GM18873 (cell line): ENCODE data around the gene CASKIN1.
"Not testable (repeated sequence)": the region's sequence is repeated elsewhere in the genome, so short reads cannot be mapped to it uniquely, and the experiment has no call there.

Experiments used
- ATAC-seq: cut with Tn5 transposase; IDR thresholded peaks from one replicate; pipeline ENCODE4 v1.9.1; 2021; ENCODE audit warnings: mild to moderate bottlenecking, moderate library complexity, moderate number of reproducible peaks; ENCODE audit not compliant: unreplicated experiment, low FRiP score

CASKIN1 gene

GRCh38 chr16:2196162-2196980, at the start of gene CASKIN1:
Gene CASKIN1, minus strand, starts transcription at chr16:2196605. Its CDS starts 173 bp downstream, at chr16:2196432.
- no peak for ATAC-seq

- ATAC-seq = no peak
Measured at GRCh38 chr16:2244926-2245795, 48.8 kb upstream of the CASKIN1 start.

GRCh38 chr16:2244301-2244700, 47.9 kb upstream of the CASKIN1 start:
- no peak for ATAC-seq

- no peak for ATAC-seq
Measured at GRCh38 chr16:2243781-2244180, 47.4 kb upstream of the CASKIN1 start.

- no peak for ATAC-seq
Measured at GRCh38 chr16:2243031-2243528, 46.7 kb upstream of the CASKIN1 start.

- ATAC-seq = no peak
Measured at GRCh38 chr16:2242598-2242997, 46.2 kb upstream of the CASKIN1 start.

- not testable (repeated sequence) for ATAC-seq
Measured at GRCh38 chr16:2240331-2240730, 43.9 kb upstream of the CASKIN1 start.

GRCh38 chr16:2238838-2239675, 42.7 kb upstream of the CASKIN1 start:
- no peak for ATAC-seq

- ATAC-seq = no peak
Measured at GRCh38 chr16:2238150-2238837, 41.9 kb upstream of the CASKIN1 start.

- ATAC-seq = no peak
Measured at GRCh38 chr16:2237493-2238149, 41.2 kb upstream of the CASKIN1 start.

- no peak for ATAC-seq
Measured at GRCh38 chr16:2237102-2237482, 40.7 kb upstream of the CASKIN1 start.

- no peak for ATAC-seq
Measured at GRCh38 chr16:2236337-2237101, 40.1 kb upstream of the CASKIN1 start, which contains the start of gene DNASE1L2. Gene DNASE1L2, plus strand, starts transcription at chr16:2236444. Its CDS starts 373 bp downstream, at chr16:2236817.

GRCh38 chr16:2235695-2236336, 39.4 kb upstream of the CASKIN1 start:
- ATAC-seq = no peak

- ATAC-seq = no peak
Measured at GRCh38 chr16:2235234-2235651, 38.8 kb upstream of the CASKIN1 start.

GRCh38 chr16:2234813-2235170, 38.4 kb upstream of the CASKIN1 start:
- ATAC-seq = no peak

- no peak for ATAC-seq
Measured at GRCh38 chr16:2233872-2234812, 37.7 kb upstream of the CASKIN1 start.
